Naive thymus-derived CD4-positive, alpha-beta T cell (primary cell): ENCODE results near the gene NEU1. TPM values are rescaled to one million over a fixed set of nuclear protein-coding genes. Genes with fewer than 3 reads are reported as not detected.
"Not testable (repeated sequence)": the region's sequence is repeated elsewhere in the genome, so short reads cannot be mapped to it uniquely, and the experiment has no call there.

Experiments used
- ATAC-seq: fragments of 150-1000 bp; cut with Tn5 transposase; 2 replicates; pipeline ENCODE4 v1.10.0; 2021; ENCODE audit warnings: mild to moderate bottlenecking, moderate library complexity
- CTCF ChIA-PET: fragments of 350-600 bp; sonication (Branson Sonifier 250); formaldehyde crosslinking; loops from one replicate; lab custom pipeline; 2021; ENCODE audit warnings: antibody characterized with exemption; lab: Charles Lee
- POLR2A ChIA-PET: fragments of 350-600 bp; sonication (Branson Sonifier 250); formaldehyde crosslinking; loops from one replicate; lab custom pipeline; 2021; ENCODE audit warnings: antibody characterized with exemption, inconsistent platforms; lab: Charles Lee
- DNase-seq, 9 donors: peaks; one replicate each; pipeline versions ENCODE4 v3.0.0 to v3.0.0-alpha.2; 2020 to 2022; ENCODE audit warnings: mixed read lengths in 1 of 9
- H3K27ac ChIP-seq: one replicate; pipeline ENCODE4 v1.7.0; 2013; ENCODE audit warnings: mild to moderate bottlenecking, low read depth, low read length, moderate library complexity
- H3K27me3 ChIP-seq, 2 donors: one replicate each; pipeline ENCODE4 v1.7.0; 2013; ENCODE audit warnings: low read length in 2 of 2, mild to moderate bottlenecking in 2 of 2, moderate library complexity in 2 of 2; ENCODE audit not compliant: control insufficient read depth in 2 of 2, insufficient read depth in 2 of 2
- H3K36me3 ChIP-seq, 3 experiments: 1 replicate in 2 of 3; 2 replicates in 1 of 3; pipeline ENCODE4 v1.7.0; 2013; ENCODE audit warnings: low read length in 3 of 3, mild to moderate bottlenecking in 3 of 3, moderate library complexity in 1 of 3; ENCODE audit not compliant: insufficient read depth in 3 of 3, control insufficient read depth in 2 of 3
- H3K4me1 ChIP-seq, 2 donors: one replicate each; pipeline ENCODE4 v1.7.0; 2013; ENCODE audit warnings: low read length in 2 of 2, mild to moderate bottlenecking in 2 of 2, moderate library complexity in 1 of 2; ENCODE audit not compliant: control insufficient read depth in 2 of 2, insufficient read depth in 2 of 2
- H3K4me3 ChIP-seq: 2 replicates; pipeline ENCODE4 v1.7.0; 2013; ENCODE audit warnings: mild to moderate bottlenecking, low read length
- H3K9me3 ChIP-seq, 3 experiments: 1 replicate in 2 of 3; 2 replicates in 1 of 3; pipeline ENCODE4 v1.7.0; 2013; ENCODE audit warnings: low read length in 3 of 3; ENCODE audit not compliant: control insufficient read depth in 2 of 3
- H3K27ac Mint-ChIP-seq, 9 donors: one replicate each; pipeline ENCODE4 v1.8.0; 2020 to 2022; ENCODE audit warnings: mixed read lengths in 9 of 9, mild to moderate bottlenecking in 8 of 9, moderate library complexity in 5 of 9, inconsistent platforms in 2 of 9
- H3K27me3 Mint-ChIP-seq, 5 donors: one replicate each; pipeline ENCODE4 v1.8.0; 2021 to 2022; ENCODE audit warnings: mixed read lengths in 5 of 5, mild to moderate bottlenecking in 1 of 5
- H3K36me3 Mint-ChIP-seq, 5 donors: one replicate each; pipeline ENCODE4 v1.8.0; 2020 to 2022; ENCODE audit warnings: mixed read lengths in 5 of 5, mild to moderate bottlenecking in 3 of 5, inconsistent platforms in 1 of 5
- H3K4me1 Mint-ChIP-seq, 7 donors: one replicate each; pipeline ENCODE4 v1.8.0; 2020 to 2022; ENCODE audit warnings: mixed read lengths in 7 of 7, mild to moderate bottlenecking in 3 of 7, inconsistent platforms in 1 of 7
- H3K4me3 Mint-ChIP-seq, 10 donors: one replicate each; pipeline ENCODE4 v1.8.0; 2020 to 2022; ENCODE audit warnings: mild to moderate bottlenecking in 10 of 10, mixed read lengths in 10 of 10, moderate library complexity in 6 of 10, inconsistent platforms in 2 of 10
- H3K9me3 Mint-ChIP-seq, 11 donors: one replicate each; pipeline ENCODE4 v1.8.0; 2020 to 2022; ENCODE audit warnings: mixed read lengths in 11 of 11, mild to moderate bottlenecking in 4 of 11, inconsistent platforms in 1 of 11, moderate library complexity in 1 of 11
- intact Hi-C, 2 donors: fragments of 100-400 bp; cut with micrococcal nuclease; formaldehyde crosslinking; loops; one replicate each; pipeline ENCODE4 v1.15.1; 2023
- polyA plus RNA-seq, 2 donors: library from polyadenylated mRNA; unstranded; fragments of 300-500 nt; fragmentation: Illumina TruSeq; gene quantifications; one replicate each; pipeline ENCODE4 v1.2.3, GENCODE V29; 2021
- total RNA-seq, 6 experiments: library from RNA in 5 of 6; stranded (reverse) in 5 of 6; gene quantifications; 1 replicate in 5 of 6; 2 replicates in 1 of 6; pipeline ENCODE4 v1.2.3 and lab custom pipeline; 2021 to 2026

Gene NEU1
- 10 to 100 TPM; 18.6 to 35.0 (median 20.1) TPM for total RNA-seq
- polyA plus RNA-seq = 10 to 100 TPM; 13.6 to 19.9 TPM
- total RNA-seq (lab: John Stamatoyannopoulos, UW) = 211 reads per million, percentile 93 among the genes with 10 or more reads in this experiment

- ChIA-PET CTCF (interaction anchor here (1.0 to 1.7 kb wide), 6 partner anchors 26 to 369 kb away, joined by 3 to 7 read pairs (median 4); partner anchors contain the start of gene DDX39B), POLR2A (interaction anchor here (0.5 to 2.7 kb wide), 22 partner anchors 23 to 1548 kb away, joined by 3 to 21 read pairs (median 5); partner anchors contain the start of genes ABHD16A, BAG6, CLIC1 and EHMT2)
- intact Hi-C loops = loop anchor here (1.0 to 10.0 kb wide), 16 partner anchors 28 to 705 kb away; partner anchors contain the start of genes BAG6 (in 2 of the 2), EHMT2 (in 2 of the 2), ABHD16A (in 1 of the 2) and CCHCR1 (in 1 of the 2)
- Histone ChIP-seq H3K4me1 (peaks cover 8 to 15% of the 10 kb centered on the region in 2 donors), H3K4me3 (peak within 1 kb of the TSS; percentile 97), H3K9me3 (no peaks in the 10 kb centered on the region), H3K36me3 (peaks cover 0 to 27% (median 2%) of the 10 kb centered on the region in 3 experiments), H3K27ac (peak within 1 kb of the TSS; percentile 86), H3K27me3 (no peaks in the 10 kb centered on the region)
- Mint-ChIP-seq H3K4me1 (peaks cover 14 to 29% (median 20%) of the 10 kb centered on the region in 7 donors), H3K36me3 (peaks cover 0 to 10% (median 4%) of the 10 kb centered on the region in 5 donors), H3K27ac (peak within 1 kb of the TSS; percentile 85 to 97 (median 93)), H3K4me3 (peak within 1 kb of the TSS; percentile 87 to 96 (median 93)), H3K9me3 (peaks cover 0 to 6% (median 0%) of the 10 kb centered on the region in 11 donors), H3K27me3 (peaks cover 0 to 2% (median 0%) of the 10 kb centered on the region in 5 donors)
- ATAC-seq = peak; percentile 97
- peak; percentile 87 to 100 (median 99) for DNase-seq
Measured at GRCh38 chr6:31862344-31863235, at the start of gene NEU1. TSS of gene NEU1 (minus strand) at chr6:31862821. CDS start at chr6:31862776, 45 bp downstream.

- CTCF ChIA-PET = no interaction called here
- no peaks in the 10 kb centered on the region for H3K4me1 ChIP-seq
- H3K27me3 ChIP-seq = no peaks in the 10 kb centered on the region
- H3K27ac ChIP-seq = no peak overlapping the region
- POLR2A ChIA-PET = interaction anchor here (0.5 kb wide), 1 partner anchor 1005 kb away, joined by 3 read pairs; no protein-coding TSS in a partner anchor
- peak overlapping the region in 1 of 10 donors; percentile 45 for H3K4me3 Mint-ChIP-seq
- no peaks in the 10 kb centered on the region for H3K9me3 ChIP-seq
- ATAC-seq (no peak), DNase-seq (no peak)
- H3K4me1 Mint-ChIP-seq = peaks cover 0 to 7% (median 0%) of the 10 kb centered on the region in 7 donors
- no peak overlapping the region for H3K4me3 ChIP-seq
- H3K27ac Mint-ChIP-seq = peak overlapping the region in 1 of 9 donors; percentile 25
- no peaks in the 10 kb centered on the region for H3K36me3 ChIP-seq
- peaks cover 3 to 12% (median 7%) of the 10 kb centered on the region in 5 donors for H3K27me3 Mint-ChIP-seq
- intact Hi-C loops = no loop called here
- no peaks in the 10 kb centered on the region for H3K9me3 Mint-ChIP-seq
- no peaks in the 10 kb centered on the region for H3K36me3 Mint-ChIP-seq
Measured at GRCh38 chr6:31911826-31912585, 49.4 kb upstream of the NEU1 start.

- H3K4me3 Mint-ChIP-seq, H3K27me3 ChIP-seq, H3K36me3 Mint-ChIP-seq, H3K36me3 ChIP-seq, intact Hi-C loops, H3K9me3 Mint-ChIP-seq, H3K27ac ChIP-seq, H3K9me3 ChIP-seq, H3K4me3 ChIP-seq, H3K27me3 Mint-ChIP-seq, ATAC-seq, DNase-seq, H3K27ac Mint-ChIP-seq, H3K4me1 ChIP-seq: not testable (repeated sequence)
- CTCF ChIA-PET = interaction anchor here (1.6 kb wide), 1 partner anchor 9 kb away, joined by 4 read pairs; no protein-coding TSS in a partner anchor
- peaks cover 0 to 10% (median 0%) of the 10 kb centered on the region in 7 donors for H3K4me1 Mint-ChIP-seq
- POLR2A ChIA-PET = interaction anchor here (0.7 to 1.1 kb wide), 2 partner anchors 83 to 244 kb away, joined by 4 read pairs; partner anchors contain the start of gene GPANK1
Measured at GRCh38 chr6:31909298-31909697, 46.7 kb upstream of the NEU1 start.

GRCh38 chr6:31908791-31909190, 46.2 kb upstream of the NEU1 start:
- POLR2A ChIA-PET = interaction anchor here (0.7 to 1.2 kb wide), 2 partner anchors 10 to 82 kb away, joined by 4 read pairs; no protein-coding TSS in a partner anchor
- H3K27me3 Mint-ChIP-seq = peaks cover 0 to 6% (median 0%) of the 10 kb centered on the region in 5 donors
- no peaks in the 10 kb centered on the region for H3K36me3 Mint-ChIP-seq
- H3K4me1 Mint-ChIP-seq = peaks cover 0 to 10% (median 0%) of the 10 kb centered on the region in 7 donors
- H3K4me1 ChIP-seq = no peaks in the 10 kb centered on the region
- no peaks in the 10 kb centered on the region for H3K36me3 ChIP-seq
- H3K27me3 ChIP-seq = no peaks in the 10 kb centered on the region
- no peak overlapping the region for H3K4me3 Mint-ChIP-seq
- ATAC-seq (no peak), DNase-seq (no peak)
- CTCF ChIA-PET = interaction anchor here (1.6 kb wide), 1 partner anchor 10 kb away, joined by 4 read pairs; no protein-coding TSS in a partner anchor
- H3K9me3 Mint-ChIP-seq = no peaks in the 10 kb centered on the region
- H3K9me3 ChIP-seq = no peaks in the 10 kb centered on the region
- H3K27ac Mint-ChIP-seq = no peak overlapping the region
- no peak overlapping the region for H3K27ac ChIP-seq
- intact Hi-C loops = no loop called here
- no peak overlapping the region for H3K4me3 ChIP-seq

GRCh38 chr6:31908255-31908654, 45.6 kb upstream of the NEU1 start:
- H3K4me3 Mint-ChIP-seq, H3K36me3 ChIP-seq, H3K27me3 Mint-ChIP-seq, H3K27ac Mint-ChIP-seq, H3K9me3 Mint-ChIP-seq, intact Hi-C loops, H3K27ac ChIP-seq, H3K4me3 ChIP-seq, DNase-seq, ATAC-seq, H3K9me3 ChIP-seq, H3K27me3 ChIP-seq, H3K36me3 Mint-ChIP-seq, H3K4me1 ChIP-seq: not testable (repeated sequence)
- ChIA-PET CTCF (interaction anchor here (1.6 kb wide), 1 partner anchor 10 kb away, joined by 4 read pairs; no protein-coding TSS in a partner anchor), POLR2A (interaction anchor here (0.7 to 1.2 kb wide), 2 partner anchors 10 to 1549 kb away, joined by 3 to 4 read pairs; no protein-coding TSS in a partner anchor)
- H3K4me1 Mint-ChIP-seq = peaks cover 0 to 10% (median under 1%) of the 10 kb centered on the region in 7 donors
